A673 (cell line): Measurements from ENCODE around the gene SSR2. TPM values are rescaled to one million over a fixed set of nuclear protein-coding genes. Genes with fewer than 3 reads are reported as not detected.

Source experiments
- BruUV-seq: library from RNA; stranded (reverse); fragments of 400-500 nt; replicated peaks from 2 replicates; lab custom pipeline; 2021; lab: Mats Ljungman, UMichigan
- CTCF ChIA-PET: fragments of 300-600 bp; sonication (Branson Sonifier 250); formaldehyde crosslinking; loops from one replicate; lab custom pipeline; 2022; ENCODE audit warnings: antibody characterized with exemption; lab: Charles Lee
- POLR2A ChIA-PET: fragments of 300-600 bp; sonication (Branson Sonifier 250); formaldehyde crosslinking; loops from one replicate; lab custom pipeline; 2022; ENCODE audit warnings: antibody characterized with exemption; ENCODE audit not compliant: low non-redundant PET; lab: Charles Lee
- DNase-seq: peaks from one replicate; pipeline ENCODE4 v3.0.0-alpha.2; 2015; ENCODE audit warnings: low spot score
- H3K27ac ChIP-seq: fragments of 200-600 bp; sonication (generic); 2 replicates; pipeline ENCODE4 v1.5.1; 2016; ENCODE audit warnings: mixed run types, low read depth, mild to moderate bottlenecking, mixed read lengths, antibody characterized with exemption, low read length; ENCODE audit not compliant: poor library complexity, severe bottlenecking
- H3K27me3 ChIP-seq: fragments of 200-600 bp; sonication (generic); replicated peaks from 2 replicates; pipeline ENCODE4 v1.6.1; 2017; ENCODE audit warnings: mixed run types, low read depth, mild to moderate bottlenecking, mixed read lengths, antibody characterized with exemption, low read length; ENCODE audit not compliant: insufficient read depth, poor library complexity
- H3K36me3 ChIP-seq: fragments of 200-600 bp; sonication (generic); 2 replicates; pipeline ENCODE4 v1.6.1; 2016; ENCODE audit warnings: mixed run types, mild to moderate bottlenecking, mixed read lengths, antibody characterized with exemption, low read length; ENCODE audit not compliant: insufficient read depth, poor library complexity, severe bottlenecking
- H3K4me1 ChIP-seq: fragments of 200-600 bp; sonication (generic); 2 replicates; pipeline ENCODE4 v1.6.1; 2017; ENCODE audit warnings: mixed run types, mild to moderate bottlenecking, mixed read lengths, antibody characterized with exemption, low read length; ENCODE audit not compliant: insufficient read depth, poor library complexity, severe bottlenecking
- H3K4me3 ChIP-seq: fragments of 200-600 bp; sonication (generic); 2 replicates; pipeline ENCODE4 v1.5.1; 2016; ENCODE audit warnings: low read depth, mixed run types, mild to moderate bottlenecking, mixed read lengths, low read length; ENCODE audit not compliant: poor library complexity, severe bottlenecking
- H3K9me3 ChIP-seq: fragments of 200-600 bp; sonication (generic); 2 replicates; pipeline ENCODE4 v1.6.1; 2016; ENCODE audit warnings: mixed run types, low read depth, mild to moderate bottlenecking, mixed read lengths, antibody characterized with exemption, low read length; ENCODE audit not compliant: poor library complexity, severe bottlenecking
- EZH2 ChIP-seq: fragments of 200-600 bp; sonication (generic); IDR thresholded peaks from 2 replicates; pipeline ENCODE4 v1.6.1; 2017; ENCODE audit warnings: borderline replicate concordance, low read depth, mild to moderate bottlenecking, mixed read lengths, antibody characterized with exemption, low read length; ENCODE audit not compliant: poor library complexity, severe bottlenecking
- intact Hi-C: fragments of 100-400 bp; cut with micrococcal nuclease; formaldehyde crosslinking; loops from one replicate; pipeline ENCODE4 v1.10.0; 2022; ENCODE audit not compliant: unreplicated experiment
- total RNA-seq: library from RNA; stranded (reverse); gene quantifications from 2 replicates; pipeline ENCODE4 v1.2.3, GENCODE V29; 2021
- TF ChIP-seq, protein P1 (sequence below): fragments of 300-800, 200-600 bp; sonication (generic); conservative IDR thresholded peaks from 2 replicates; pipeline ENCODE4 v1.5.1; 2017; ENCODE audit warnings: low read depth, mild to moderate bottlenecking, antibody characterized with exemption, low read length, moderate library complexity, mixed read lengths

SSR2 gene
- total RNA-seq, 1 experiment from 2014 or later: 233 TPM

DNA sequence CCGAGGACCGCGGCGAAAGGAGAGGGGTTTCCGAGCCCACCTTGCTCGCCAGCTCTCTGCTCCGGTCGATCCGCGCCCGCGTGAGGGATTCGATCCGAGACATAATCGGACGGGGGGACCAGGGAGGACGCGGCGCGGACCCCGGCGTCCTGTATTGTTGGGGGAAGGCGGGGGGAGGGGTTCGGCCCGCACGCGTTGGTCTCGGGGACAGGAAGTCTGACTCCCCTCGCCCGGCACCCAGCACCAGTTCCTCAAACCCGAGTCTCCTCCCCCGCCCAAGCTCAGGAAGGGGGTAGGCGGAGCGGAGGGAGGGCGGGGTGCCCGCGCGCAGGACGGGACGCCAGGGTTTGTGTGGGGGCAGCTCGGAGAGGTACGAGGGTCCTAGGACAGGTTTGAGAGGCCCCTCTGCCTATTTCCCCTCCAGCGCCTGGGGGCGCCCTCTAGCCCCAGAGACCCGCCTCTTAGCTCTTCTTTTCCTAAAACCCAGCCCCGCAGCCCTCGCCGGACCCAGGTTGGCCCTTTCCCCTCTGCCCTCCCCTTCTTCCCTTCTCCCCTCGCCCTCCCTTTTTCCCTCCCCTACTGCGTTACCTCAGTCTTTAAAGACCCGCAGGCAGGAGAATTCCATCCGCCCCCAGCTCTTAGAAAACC is 42.3 kb downstream of the SSR2 start, which contains the start of gene ARHGEF2:
Gene ARHGEF2 (minus strand): TSS at position 223 of the 648 bp plus-strand sequence. CDS start 120 bp downstream, at position 103.
- peak; percentile 89 for DNase-seq
- Histone ChIP-seq H3K27me3 (no peaks in the 10 kb centered on the region), H3K36me3 (no peaks in the 10 kb centered on the region), H3K9me3 (no peaks in the 10 kb centered on the region), H3K4me1 (peaks cover 76% of the 10 kb centered on the region), H3K4me3 (peak within 1 kb of the TSS; percentile 95), H3K27ac (peak within 1 kb of the TSS; percentile 95)
- TF ChIP-seq EZH2: no peak
- TF ChIP-seq, protein P1, sequence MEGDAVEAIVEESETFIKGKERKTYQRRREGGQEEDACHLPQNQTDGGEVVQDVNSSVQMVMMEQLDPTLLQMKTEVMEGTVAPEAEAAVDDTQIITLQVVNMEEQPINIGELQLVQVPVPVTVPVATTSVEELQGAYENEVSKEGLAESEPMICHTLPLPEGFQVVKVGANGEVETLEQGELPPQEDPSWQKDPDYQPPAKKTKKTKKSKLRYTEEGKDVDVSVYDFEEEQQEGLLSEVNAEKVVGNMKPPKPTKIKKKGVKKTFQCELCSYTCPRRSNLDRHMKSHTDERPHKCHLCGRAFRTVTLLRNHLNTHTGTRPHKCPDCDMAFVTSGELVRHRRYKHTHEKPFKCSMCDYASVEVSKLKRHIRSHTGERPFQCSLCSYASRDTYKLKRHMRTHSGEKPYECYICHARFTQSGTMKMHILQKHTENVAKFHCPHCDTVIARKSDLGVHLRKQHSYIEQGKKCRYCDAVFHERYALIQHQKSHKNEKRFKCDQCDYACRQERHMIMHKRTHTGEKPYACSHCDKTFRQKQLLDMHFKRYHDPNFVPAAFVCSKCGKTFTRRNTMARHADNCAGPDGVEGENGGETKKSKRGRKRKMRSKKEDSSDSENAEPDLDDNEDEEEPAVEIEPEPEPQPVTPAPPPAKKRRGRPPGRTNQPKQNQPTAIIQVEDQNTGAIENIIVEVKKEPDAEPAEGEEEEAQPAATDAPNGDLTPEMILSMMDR: peak; percentile 49; the same call in 1 of the 2 replicates
- intact Hi-C loops: loop anchor here (5.0 kb wide), 1 partner anchor 36 kb away; the partner anchor contains the start of gene RXFP4
- CTCF ChIA-PET: interaction anchor here (0.6 to 0.7 kb wide), 7 partner anchors 11 to 358 kb away, joined by 3 to 7 read pairs (median 3); no protein-coding TSS in a partner anchor
- POLR2A ChIA-PET: interaction anchor here (0.6 kb wide), 3 partner anchors 37 to 1575 kb away, joined by 7 to 17 read pairs (median 7); no protein-coding TSS in a partner anchor
- no TSS peak for BruUV-seq

DNA sequence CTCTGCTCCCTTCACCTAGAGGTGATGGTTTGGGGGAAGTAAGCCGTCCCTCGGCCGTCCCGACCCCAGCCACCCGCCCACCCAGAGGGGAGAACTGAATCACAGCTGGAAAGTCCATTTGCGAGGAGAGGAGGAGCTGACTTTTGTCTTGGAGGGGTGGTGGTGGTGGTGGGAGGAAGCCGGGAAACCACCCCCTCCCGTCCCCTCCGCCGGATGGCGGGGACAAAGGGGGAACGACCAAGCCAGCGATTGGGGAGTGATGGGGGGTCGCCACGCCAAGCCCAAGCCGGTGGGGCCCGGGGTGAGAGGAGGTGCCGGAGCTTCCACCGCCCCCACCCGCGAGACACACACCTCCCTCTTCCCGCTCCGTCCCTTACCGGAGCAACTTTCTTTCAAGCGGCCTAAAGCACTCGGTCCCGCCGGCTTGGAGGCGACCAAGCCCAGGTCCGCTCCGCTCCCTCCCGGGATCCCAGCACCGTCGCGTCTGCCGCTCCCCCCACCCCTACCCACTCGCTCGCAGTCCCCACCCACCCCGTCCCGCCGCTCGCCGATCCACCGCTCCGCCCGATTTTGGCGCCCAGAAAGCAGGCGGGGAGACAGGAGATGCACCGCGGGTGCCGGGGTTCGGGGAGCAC is 42.9 kb downstream of the SSR2 start:
- H3K27me3 ChIP-seq: no peaks in the 10 kb centered on the region
- H3K4me1 ChIP-seq: peaks cover 69% of the 10 kb centered on the region
- peak overlapping the region; percentile 95 for H3K27ac ChIP-seq
- no TSS peak for BruUV-seq
- CTCF ChIA-PET: interaction anchor here (0.6 to 1.3 kb wide), 6 partner anchors 12 to 359 kb away, joined by 3 to 7 read pairs (median 4); no protein-coding TSS in a partner anchor
- TF ChIP-seq EZH2: no peak
- TF ChIP-seq, protein P1: no peak
- DNase-seq: peak; percentile 62
- H3K36me3 ChIP-seq: peaks cover under 1% of the 10 kb centered on the region
- intact Hi-C loops: loop anchor here (5.0 kb wide), 1 partner anchor 36 kb away; the partner anchor contains the start of gene RXFP4
- no peaks in the 10 kb centered on the region for H3K9me3 ChIP-seq
- peak overlapping the region; percentile 95 for H3K4me3 ChIP-seq
- POLR2A ChIA-PET: interaction anchor here (0.6 kb wide), 2 partner anchors 38 to 1574 kb away, joined by 7 read pairs; no protein-coding TSS in a partner anchor

DNA sequence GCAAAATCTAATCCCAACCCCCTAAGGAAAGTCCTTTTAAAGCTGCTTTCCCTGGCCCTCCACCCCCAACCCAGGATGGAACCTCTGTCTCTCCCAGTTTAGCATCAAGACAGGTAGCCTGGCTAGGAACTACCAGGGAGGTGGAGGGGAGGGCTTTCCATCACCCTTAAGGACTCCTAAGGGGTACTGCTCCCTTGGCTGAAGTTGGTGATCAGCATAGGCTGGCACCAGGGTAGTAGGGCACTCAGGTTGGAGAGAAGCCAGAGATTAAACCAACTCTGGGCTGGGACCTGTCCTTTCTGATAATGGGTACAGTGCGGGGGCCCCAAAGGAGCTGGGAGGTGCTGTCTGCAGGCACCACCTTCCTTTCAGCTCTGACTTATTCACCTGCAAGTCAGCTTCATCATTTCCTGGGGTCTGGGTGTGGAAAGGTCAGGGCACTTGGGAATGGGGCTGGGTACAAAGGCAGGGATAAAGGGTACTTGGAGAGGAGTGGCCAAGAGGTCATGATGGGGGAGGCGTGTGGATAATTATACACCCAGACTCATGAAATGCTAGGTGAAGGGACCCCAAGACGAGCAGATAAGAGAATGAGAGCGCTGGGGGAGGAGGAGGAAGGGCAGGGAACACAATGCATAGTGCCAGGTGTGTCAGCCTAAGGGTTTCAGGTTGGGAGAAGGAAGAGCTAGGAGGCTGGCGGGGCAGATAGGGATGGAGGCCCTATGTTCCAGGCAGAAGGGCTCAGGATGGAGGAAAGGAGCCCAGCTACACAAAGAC is 43.6 kb downstream of the SSR2 start:
- ChIA-PET CTCF (interaction anchor here (0.6 to 1.3 kb wide), 3 partner anchors 89 to 254 kb away, joined by 3 to 6 read pairs (median 6); no protein-coding TSS in a partner anchor), POLR2A (interaction anchor here (0.6 to 0.7 kb wide), 2 partner anchors 57 to 515 kb away, joined by 3 to 10 read pairs; no protein-coding TSS in a partner anchor)
- TSS peak; percentile 5 for BruUV-seq
- DNase-seq: no peak
- H3K4me1 ChIP-seq: peaks cover 64% of the 10 kb centered on the region
- H3K4me3 ChIP-seq: peak overlapping the region; percentile 95
- peaks cover 7% of the 10 kb centered on the region for H3K36me3 ChIP-seq
- H3K27ac ChIP-seq: peak overlapping the region; percentile 95
- TF ChIP-seq, protein P1: no peak
- no peak for TF ChIP-seq EZH2
- no peaks in the 10 kb centered on the region for H3K9me3 ChIP-seq
- H3K27me3 ChIP-seq: no peaks in the 10 kb centered on the region
- intact Hi-C loops: loop anchor here (5.0 kb wide), 1 partner anchor 35 kb away; the partner anchor contains the start of gene RXFP4
